ENCODE measurements around the gene KRTAP4-11. TPM values are rescaled to one million over a fixed set of nuclear protein-coding genes. Genes with fewer than 3 reads are reported as not detected.
"Not testable (repeated sequence)": the region's sequence is repeated elsewhere in the genome, so short reads cannot be mapped to it uniquely, and the experiment has no call there.

KRTAP4-11 gene
- total RNA-seq, 8 experiments from 2014 or later = 0.18 to 0.38 TPM; not detected in 6

DNA sequence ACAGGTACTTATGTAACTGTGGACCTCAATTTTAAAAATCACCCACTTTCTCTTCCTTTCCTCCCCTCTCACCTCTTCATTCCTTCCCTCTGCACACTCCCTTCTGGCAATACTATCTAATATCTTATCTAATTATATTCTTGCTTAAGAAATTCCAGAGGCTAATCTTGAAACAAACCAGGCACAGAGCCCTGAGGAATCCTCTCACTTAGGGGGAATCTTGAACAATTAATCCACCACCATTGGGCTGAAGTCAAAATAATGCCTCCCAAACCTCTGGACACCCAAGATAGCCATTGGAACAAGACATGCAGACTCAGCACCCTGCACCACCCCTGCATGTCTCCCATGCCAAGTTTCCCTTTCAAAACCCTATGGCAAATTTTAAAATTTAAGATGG, 23.2 kb upstream of the KRTAP4-11 start:
- in situ Hi-C loops (cut with MboI; ENCODE audit: low pct_unique_long_range_greater_than_20kb in 2 of 9, low sequenced_read_pairs in 9 of 9, unreplicated experiment in 9 of 9) = no loop called here
- no peak for ATAC-seq (replicated peaks in 6 of 8)
- Histone ChIP-seq H3K27ac (no peak overlapping the region), H3K4me3 (no peak overlapping the region), H3K4me1 (replicated peaks in 1 of 2) (no peaks in the 10 kb centered on the region)

DNA sequence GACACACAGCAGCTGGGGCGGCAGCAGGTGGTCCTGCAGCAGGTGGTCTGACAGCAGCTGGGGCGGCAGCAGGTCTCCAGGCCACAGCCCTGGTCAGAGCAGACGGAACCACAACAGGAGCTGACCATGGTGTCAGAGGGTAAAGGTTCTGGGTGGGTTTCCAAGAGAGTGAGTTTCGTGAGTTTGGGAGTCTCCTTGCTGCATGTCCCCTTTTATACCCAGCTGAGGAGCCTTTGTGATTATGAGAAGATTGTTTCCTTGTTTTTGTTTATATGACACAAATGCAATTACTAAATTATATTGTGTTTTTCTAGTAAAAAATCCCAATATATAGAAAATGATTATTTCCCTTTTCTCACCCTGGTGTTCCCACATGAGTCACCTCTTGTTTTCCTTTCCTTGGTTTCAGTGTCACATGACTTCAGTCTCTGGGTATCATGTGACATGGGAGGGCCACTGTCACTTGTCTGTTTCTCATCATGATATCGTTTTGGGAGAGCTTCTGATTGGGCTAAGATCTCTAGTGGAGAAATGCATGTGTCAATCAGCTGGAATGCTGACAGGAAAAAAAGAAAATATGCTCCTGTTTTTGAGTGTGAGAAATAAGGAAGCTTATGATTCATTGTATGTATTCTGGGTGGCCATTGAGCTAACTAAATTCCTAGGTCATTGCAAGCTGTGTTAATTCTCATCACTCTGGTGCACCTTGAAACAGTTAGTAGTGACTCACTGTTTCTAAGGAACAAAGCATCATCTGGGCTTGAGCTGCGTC, 22.4 kb upstream of the KRTAP4-11 start, which contains the start of gene KRTAP4-6:
Gene KRTAP4-6, minus strand, starts transcription at position 185 of the 772 bp plus-strand sequence. Its CDS starts 57 bp downstream, at position 128.
- 0 to 100% (median 64%) methylated on average over 1 to 4 of the region's 6 CpGs; no CpG with 5 or more reads in 2 of the 10 experiments for WGBS, 10 experiments
- ATAC-seq (replicated peaks in 6 of 8) = peak in 1 of 8 experiments; percentile 48
- in situ Hi-C loops (cut with MboI; ENCODE audit: low pct_unique_long_range_greater_than_20kb in 2 of 9, low sequenced_read_pairs in 9 of 9, unreplicated experiment in 9 of 9) = no loop called here
- Histone ChIP-seq H3K27ac (no peak within 1 kb of the TSS), H3K4me1 (replicated peaks in 1 of 2) (no peaks in the 10 kb centered on the region), H3K4me3 (no peak within 1 kb of the TSS)

DNA sequence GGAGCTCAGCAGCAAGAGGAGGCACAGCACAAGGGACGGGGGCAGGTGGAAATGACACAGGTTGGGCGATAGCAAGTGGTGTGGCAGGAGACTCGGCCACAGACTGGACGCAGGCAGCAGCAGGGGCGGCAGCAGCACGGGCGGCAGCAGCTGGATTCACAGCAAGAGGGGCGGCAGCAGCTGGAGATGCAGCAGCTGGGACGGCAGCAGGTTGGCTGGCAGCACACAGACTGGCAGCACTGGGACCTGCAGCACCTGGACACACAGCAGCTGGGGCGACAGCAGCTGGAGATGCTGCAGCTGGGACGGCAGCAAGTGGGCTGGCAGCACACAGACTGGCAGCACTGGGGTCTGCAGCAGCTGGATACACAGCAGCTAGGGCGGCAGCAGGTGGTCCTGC, 21.7 kb upstream of the KRTAP4-11 start:
- WGBS, 10 experiments = 80 to 100% (median 88%) methylated on average over 1 to 5 of the region's 12 CpGs; no CpG with 5 or more reads in 4 of the 10 experiments
- H3K27ac ChIP-seq; H3K4me1 ChIP-seq (replicated peaks in 1 of 2): not testable (repeated sequence)

DNA sequence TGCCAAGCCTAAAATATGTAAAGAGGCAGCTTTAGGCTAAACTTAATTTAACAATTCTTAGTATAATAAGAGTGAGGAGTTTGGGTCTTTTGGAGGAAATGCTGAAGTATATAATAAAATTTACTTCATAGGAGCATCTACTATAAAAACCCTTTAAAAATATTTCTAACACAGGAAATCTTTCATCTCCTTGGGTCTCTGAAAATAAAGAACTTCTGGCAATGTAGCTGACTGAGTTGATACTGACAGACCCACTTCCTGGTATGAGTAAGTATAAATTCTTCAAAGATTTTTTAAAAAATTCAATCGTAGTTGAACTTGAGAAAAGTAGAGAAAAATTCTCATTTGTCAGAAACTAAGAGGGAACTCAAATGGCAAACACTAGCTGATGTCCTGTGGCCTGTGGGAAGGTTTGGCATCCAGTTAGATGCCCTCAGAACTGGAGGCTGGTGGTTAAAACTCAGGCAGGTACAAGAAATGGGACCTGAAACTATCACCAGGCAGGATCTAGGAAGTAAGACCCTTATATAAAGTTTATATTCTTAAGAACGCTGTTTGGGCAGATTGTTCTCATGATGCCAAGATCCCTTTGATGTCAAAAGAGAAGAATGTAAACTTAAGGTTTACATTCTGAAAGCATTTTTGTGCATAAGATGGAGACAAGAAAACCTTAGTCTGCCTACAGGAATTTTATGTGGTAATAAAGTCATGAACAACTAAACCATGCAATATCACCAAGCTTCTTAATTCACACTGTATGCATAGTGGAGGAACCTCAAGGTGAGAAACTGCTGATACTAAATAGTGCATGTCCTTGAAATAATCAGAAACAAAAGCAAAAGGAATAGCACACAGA, 15.9 kb upstream of the KRTAP4-11 start:
- 17 to 100% (median 81%) methylated on average over 1 to 2 of the region's 2 CpGs; no CpG with 5 or more reads in 1 of the 10 experiments for WGBS, 10 experiments
- no peak overlapping the region for H3K27ac ChIP-seq
- no peak overlapping the region for H3K4me3 ChIP-seq
- in situ Hi-C loops (cut with MboI; ENCODE audit: low pct_unique_long_range_greater_than_20kb in 2 of 9, low sequenced_read_pairs in 9 of 9, unreplicated experiment in 9 of 9) = no loop called here
- H3K4me1 ChIP-seq (replicated peaks in 1 of 2) = no peaks in the 10 kb centered on the region
- no peak for ATAC-seq (replicated peaks in 6 of 8)

More for the DNA sequence above, 21.7 kb upstream of the KRTAP4-11 start:
- in situ Hi-C loops (cut with MboI; ENCODE audit: low pct_unique_long_range_greater_than_20kb in 2 of 9, low sequenced_read_pairs in 9 of 9, unreplicated experiment in 9 of 9); ATAC-seq (replicated peaks in 6 of 8); H3K4me3 ChIP-seq: not testable (repeated sequence)

- Histone ChIP-seq H3K27ac (no peak overlapping the region), H3K4me1 (replicated peaks in 1 of 2) (no peaks in the 10 kb centered on the region), H3K4me3 (no peak overlapping the region)
- in situ Hi-C loops (cut with MboI; ENCODE audit: low pct_unique_long_range_greater_than_20kb in 2 of 9, low sequenced_read_pairs in 9 of 9, unreplicated experiment in 9 of 9) = no loop called here
- 43 to 93% (median 80%) methylated on average over 2 to 3 of the region's 3 CpGs; no CpG with 5 or more reads in 3 of the 10 experiments for WGBS, 10 experiments
- no peak for ATAC-seq (replicated peaks in 6 of 8)
Observed at GRCh38 chr17:41131979-41132378, 13.8 kb upstream of the KRTAP4-11 start.

DNA sequence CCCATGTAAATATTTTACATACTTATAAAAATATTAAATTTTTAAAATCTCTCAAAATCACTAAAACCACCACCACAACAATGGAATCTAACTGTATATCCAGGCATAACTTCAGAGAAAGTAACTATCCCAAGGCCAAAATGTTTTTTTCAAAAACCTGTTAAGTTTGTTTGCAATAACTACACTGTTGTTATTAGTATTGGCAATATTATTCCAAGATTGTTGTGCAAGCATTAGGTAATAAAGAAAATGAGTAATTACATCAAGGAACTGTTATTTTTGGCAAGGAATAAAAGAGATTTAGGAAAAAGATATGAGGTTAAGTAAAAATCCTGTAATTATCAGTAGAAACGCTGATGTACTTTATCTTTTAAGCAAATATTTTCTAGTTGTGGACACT, 9.2 kb upstream of the KRTAP4-11 start:
- WGBS, 10 experiments = 77 to 100% (median 90%) methylated on average over 1 of the region's 1 CpG; no CpG with 5 or more reads in 2 of the 10 experiments
- ATAC-seq (replicated peaks in 6 of 8) = no peak

GRCh38 chr17:41126412-41126811, 8.2 kb upstream of the KRTAP4-11 start:
- no peak for ATAC-seq (replicated peaks in 6 of 8)
- WGBS, 10 experiments = 55 to 92% (median 78%) methylated on average over 1 to 3 of the region's 3 CpGs
- Histone ChIP-seq H3K4me3 (no peak overlapping the region), H3K4me1 (replicated peaks in 1 of 2) (no peaks in the 10 kb centered on the region), H3K27ac (no peak overlapping the region)
- in situ Hi-C loops (cut with MboI; ENCODE audit: low pct_unique_long_range_greater_than_20kb in 2 of 9, low sequenced_read_pairs in 9 of 9, unreplicated experiment in 9 of 9) = no loop called here

More for the DNA sequence above, 9.2 kb upstream of the KRTAP4-11 start:
- in situ Hi-C loops (cut with MboI; ENCODE audit: low pct_unique_long_range_greater_than_20kb in 2 of 9, low sequenced_read_pairs in 9 of 9, unreplicated experiment in 9 of 9) = no loop called here
- H3K27ac ChIP-seq = no peak overlapping the region
- H3K4me1 ChIP-seq (replicated peaks in 1 of 2) = no peaks in the 10 kb centered on the region
- no peak overlapping the region for H3K4me3 ChIP-seq

DNA sequence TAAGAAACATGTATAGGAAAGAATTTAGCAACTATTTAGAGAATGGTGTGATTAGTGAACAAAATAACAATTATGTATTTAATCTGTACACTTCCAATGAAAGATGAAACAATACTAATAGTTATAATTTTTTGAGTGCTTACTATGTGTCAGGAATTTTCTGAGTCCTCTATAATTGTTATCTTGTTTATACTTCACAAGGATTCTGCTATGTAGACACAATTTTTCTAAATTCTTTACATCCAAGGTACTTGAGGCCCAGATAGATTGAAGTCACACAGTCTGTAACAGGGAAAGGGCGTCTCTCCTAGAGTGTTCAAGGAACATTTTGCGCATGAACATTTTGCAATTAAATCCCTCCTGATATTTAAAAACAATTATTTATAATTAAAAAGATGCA, 6.9 kb upstream of the KRTAP4-11 start:
- in situ Hi-C loops (cut with MboI; ENCODE audit: low pct_unique_long_range_greater_than_20kb in 2 of 9, low sequenced_read_pairs in 9 of 9, unreplicated experiment in 9 of 9) = no loop called here
- no peak for ATAC-seq (replicated peaks in 6 of 8)
- H3K4me3 ChIP-seq = no peak overlapping the region
- no peaks in the 10 kb centered on the region for H3K4me1 ChIP-seq (replicated peaks in 1 of 2)
- H3K27ac ChIP-seq = no peak overlapping the region
- 70 to 100% (median 83%) methylated on average over 2 of the region's 2 CpGs; no CpG with 5 or more reads in 3 of the 10 experiments for WGBS, 10 experiments

GRCh38 chr17:41123991-41124371, 5.8 kb upstream of the KRTAP4-11 start, which contains the start of gene KRTAP4-12:
KRTAP4-12 (minus strand) TSS chr17:41124182; CDS start chr17:41124122, 60 bp downstream.
- ATAC-seq (replicated peaks in 6 of 8); in situ Hi-C loops (cut with MboI; ENCODE audit: low pct_unique_long_range_greater_than_20kb in 2 of 9, low sequenced_read_pairs in 9 of 9, unreplicated experiment in 9 of 9): not testable (repeated sequence)

GRCh38 chr17:41123292-41123990, 5.3 kb upstream of the KRTAP4-11 start:
- H3K4me1 ChIP-seq (replicated peaks in 1 of 2); in situ Hi-C loops (cut with MboI; ENCODE audit: low pct_unique_long_range_greater_than_20kb in 2 of 9, low sequenced_read_pairs in 9 of 9, unreplicated experiment in 9 of 9); ATAC-seq (replicated peaks in 6 of 8); H3K4me3 ChIP-seq; H3K27ac ChIP-seq: not testable (repeated sequence)
- 20 to 100% (median 83%) methylated on average over 1 to 3 of the region's 12 CpGs; no CpG with 5 or more reads in 1 of the 10 experiments for WGBS, 10 experiments

More at GRCh38 chr17:41123991-41124371, 5.8 kb upstream of the KRTAP4-11 start, which contains the start of gene KRTAP4-12:
- not testable (repeated sequence) for H3K4me3 ChIP-seq; H3K27ac ChIP-seq; H3K4me1 ChIP-seq (replicated peaks in 1 of 2)
- WGBS, 10 experiments = 65 to 100% (median 83%) methylated on average over 1 to 2 of the region's 3 CpGs; no CpG with 5 or more reads in 5 of the 10 experiments

GRCh38 chr17:41121742-41122141, 3.6 kb upstream of the KRTAP4-11 start:
- WGBS, 10 experiments = 60 to 100% (median 100%) methylated on average over 1 to 2 of the region's 2 CpGs; no CpG with 5 or more reads in 2 of the 10 experiments
- in situ Hi-C loops (cut with MboI; ENCODE audit: low pct_unique_long_range_greater_than_20kb in 2 of 9, low sequenced_read_pairs in 9 of 9, unreplicated experiment in 9 of 9) = no loop called here
- Histone ChIP-seq H3K4me3 (no peak overlapping the region), H3K4me1 (replicated peaks in 1 of 2) (no peaks in the 10 kb centered on the region), H3K27ac (no peak overlapping the region)
- no peak for ATAC-seq (replicated peaks in 6 of 8)
